ENCODE results near the gene POMT1. TPM values are rescaled to one million over a fixed set of nuclear protein-coding genes. Genes with fewer than 3 reads are reported as not detected.
A peak's percentile ranks its signal among the peaks of the same experiment; 100 is the strongest.

The POMT1 gene
- total RNA-seq, 1 donor from 2014 or later: 29.3 TPM

GRCh38 chr9:131478421-131478868 is 24.3 kb upstream of the POMT1 start:
- DNase-seq (ENCODE audit: low read depth): no peak
- no peak overlapping the region for H3K4me3 ChIP-seq (ENCODE audit: low read depth, low read length)
- no peaks in the 10 kb centered on the region for H3K27me3 ChIP-seq (ENCODE audit: control insufficient read depth, insufficient read depth, low read length)
- H3K36me3 ChIP-seq (ENCODE audit: control insufficient read depth, insufficient read depth, low read length): peaks cover 23% of the 10 kb centered on the region
- peak; percentile 69 for TF ChIP-seq CTCF (IDR thresholded peaks at IDR 0.05; ENCODE audit: insufficient read depth, low read length, poor library complexity, severe bottlenecking)

GRCh38 chr9:131478911-131479310 is 23.8 kb upstream of the POMT1 start:
- Histone ChIP-seq H3K4me3 (ENCODE audit: low read depth, low read length) (no peak overlapping the region), H3K36me3 (ENCODE audit: control insufficient read depth, insufficient read depth, low read length) (peaks cover 23% of the 10 kb centered on the region), H3K27me3 (ENCODE audit: control insufficient read depth, insufficient read depth, low read length) (no peaks in the 10 kb centered on the region)
- no peak for DNase-seq (ENCODE audit: low read depth)
- no peak for TF ChIP-seq CTCF (IDR thresholded peaks at IDR 0.05; ENCODE audit: insufficient read depth, low read length, poor library complexity, severe bottlenecking)

- no peak for DNase-seq (ENCODE audit: low read depth)
- no peak for TF ChIP-seq CTCF (IDR thresholded peaks at IDR 0.05; ENCODE audit: insufficient read depth, low read length, poor library complexity, severe bottlenecking)
- Histone ChIP-seq H3K4me3 (ENCODE audit: low read depth, low read length) (no peak overlapping the region), H3K27me3 (ENCODE audit: control insufficient read depth, insufficient read depth, low read length) (no peaks in the 10 kb centered on the region), H3K36me3 (ENCODE audit: control insufficient read depth, insufficient read depth, low read length) (peaks cover 23% of the 10 kb centered on the region)
Measured at GRCh38 chr9:131480258-131480657, 22.5 kb upstream of the POMT1 start.

- Histone ChIP-seq H3K36me3 (ENCODE audit: control insufficient read depth, insufficient read depth, low read length) (peaks cover 23% of the 10 kb centered on the region), H3K27me3 (ENCODE audit: control insufficient read depth, insufficient read depth, low read length) (no peaks in the 10 kb centered on the region), H3K4me3 (ENCODE audit: low read depth, low read length) (no peak overlapping the region)
- DNase-seq (ENCODE audit: low read depth): no peak
- TF ChIP-seq CTCF (IDR thresholded peaks at IDR 0.05; ENCODE audit: insufficient read depth, low read length, poor library complexity, severe bottlenecking): no peak
Measured at GRCh38 chr9:131481441-131482342, 21.0 kb upstream of the POMT1 start.

GRCh38 chr9:131482343-131483006 is 20.2 kb upstream of the POMT1 start:
- H3K4me3 ChIP-seq (ENCODE audit: low read depth, low read length): no peak overlapping the region
- TF ChIP-seq CTCF (IDR thresholded peaks at IDR 0.05; ENCODE audit: insufficient read depth, low read length, poor library complexity, severe bottlenecking): no peak
- no peak for DNase-seq (ENCODE audit: low read depth)
- H3K27me3 ChIP-seq (ENCODE audit: control insufficient read depth, insufficient read depth, low read length): no peaks in the 10 kb centered on the region
- H3K36me3 ChIP-seq (ENCODE audit: control insufficient read depth, insufficient read depth, low read length): peaks cover 20% of the 10 kb centered on the region
